Fibroblast of the conjunctiva (primary cell): ENCODE measurements around the gene PRM2.

Experiments used
- DNase-seq: peaks from one replicate; pipeline ENCODE4 v3.0.0-alpha.2; 2010; ENCODE audit warnings: low read depth

Gene PRM2

GRCh38 chr16:11260596-11260966 is 15.7 kb downstream of the PRM2 start:
- DNase-seq, result no peak

GRCh38 chr16:11259655-11260595 is 16.4 kb downstream of the PRM2 start:
- no peak for DNase-seq

- peak; percentile 10 for DNase-seq
Observed at GRCh38 chr16:11258553-11259492, 17.5 kb downstream of the PRM2 start.

- peak; percentile 82 for DNase-seq
Observed at GRCh38 chr16:11257131-11257938, 18.9 kb downstream of the PRM2 start.

GRCh38 chr16:11256661-11257130 is 19.6 kb downstream of the PRM2 start:
- peak; percentile 24 for DNase-seq

GRCh38 chr16:11255737-11256660 is 20.3 kb downstream of the PRM2 start, which contains the start of gene SOCS1:
SOCS1 (minus strand) TSS chr16:11256204; CDS start chr16:11255478, 726 bp downstream.
- DNase-seq, result peak; percentile 67

- DNase-seq, result no peak
Observed at GRCh38 chr16:11254913-11255736, 21.2 kb downstream of the PRM2 start.

- DNase-seq, result no peak
Observed at GRCh38 chr16:11253995-11254912, 22.0 kb downstream of the PRM2 start.

- no peak for DNase-seq
Observed at GRCh38 chr16:11253009-11253994, 23.0 kb downstream of the PRM2 start.

GRCh38 chr16:11252482-11252931 is 23.8 kb downstream of the PRM2 start:
- no peak for DNase-seq

- no peak for DNase-seq
Observed at GRCh38 chr16:11251525-11252481, 24.5 kb downstream of the PRM2 start.

GRCh38 chr16:11250786-11251524 is 25.3 kb downstream of the PRM2 start:
- no peak for DNase-seq

GRCh38 chr16:11250091-11250785 is 26.0 kb downstream of the PRM2 start:
- no peak for DNase-seq

GRCh38 chr16:11249233-11250061 is 26.8 kb downstream of the PRM2 start:
- DNase-seq, result no peak
